HCT116 (cell line): ENCODE measurements around the gene DCTN3. TPM values are rescaled to one million over a fixed set of nuclear protein-coding genes. Genes with fewer than 3 reads are reported as not detected.

Source experiments
- ATAC-seq: fragments of 200-7000 bp; cut with Tn5 transposase; 2 replicates; pipeline ENCODE4 v1.9.1; 2020; ENCODE audit warnings: mild to moderate bottlenecking, moderate library complexity
- BruUV-seq: library from RNA; stranded (reverse); fragments of 400-500 nt; replicated peaks from 2 replicates; lab custom pipeline; 2021; lab: Mats Ljungman, UMichigan
- CTCF ChIA-PET: fragments of 300-600 bp; sonication (Branson Sonifier 250); formaldehyde crosslinking; loops from one replicate; lab custom pipeline; 2021; ENCODE audit warnings: antibody characterized with exemption; lab: Charles Lee
- POLR2A ChIA-PET: fragments of 300-600, 350-600 bp; sonication (Branson Sonifier 250); formaldehyde crosslinking; loops from one replicate; lab custom pipeline; 2021; ENCODE audit warnings: antibody characterized with exemption; lab: Charles Lee
- RAD21 ChIA-PET, 2 experiments: fragments of 300-600 bp; sonication (Branson Sonifier 250); formaldehyde crosslinking; loops; one replicate each; lab custom pipeline; 2023; ENCODE audit warnings: low total read pairs in 2 of 2; ENCODE audit not compliant: uncharacterized antibody in 2 of 2, unreplicated experiment in 2 of 2, low non-redundant PET in 1 of 2; lab: Charles Lee
- DNase-seq: peaks from one replicate; pipeline ENCODE4 v3.0.0-alpha.2; 2010; ENCODE audit warnings: low read depth, low spot score
- H2AFZ ChIP-seq: fragments of 200-600 bp; shearing (Covaris generic), sonication (generic); 2 replicates; pipeline ENCODE4 v1.6.1; 2017; ENCODE audit warnings: low read depth, mixed run types, mixed read lengths, antibody characterized with exemption, low read length; ENCODE audit not compliant: poor library complexity, severe bottlenecking
- H3K27ac ChIP-seq: 2 replicates; pipeline ENCODE4 v1.5.1; 2012; ENCODE audit warnings: low read depth, low read length
- H3K27me3 ChIP-seq: fragments of 200-600 bp; sonication (generic); 2 replicates; pipeline ENCODE4 v1.6.1; 2016; ENCODE audit warnings: mixed run types, low read length, mixed read lengths; ENCODE audit not compliant: insufficient read depth
- H3K36me3 ChIP-seq, 2 experiments: fragments of 200-500 bp in 1 of 2; fragments of 200-600 bp in 1 of 2; sonication (Bioruptor generic) in 1 of 2; sonication (generic) in 1 of 2; 2 replicates each; pipeline versions ENCODE4 v1.5.1 to v1.6.1; 2014 to 2016; ENCODE audit warnings: low read length in 2 of 2, inconsistent platforms in 1 of 2, mixed read lengths in 1 of 2, mixed run types in 1 of 2; ENCODE audit not compliant: insufficient read depth in 2 of 2, control insufficient read depth in 1 of 2
- H3K4me1 ChIP-seq, 2 experiments: fragments of 200-600 bp in 1 of 2; sonication (generic) in 1 of 2; 2 replicates each; pipeline versions ENCODE4 v1.5.1 to v1.6.1; 2012 to 2017; ENCODE audit warnings: low read length in 2 of 2, inconsistent platforms in 1 of 2, mild to moderate bottlenecking in 1 of 2, mixed read lengths in 1 of 2, mixed run types in 1 of 2, moderate library complexity in 1 of 2; ENCODE audit not compliant: insufficient read depth in 2 of 2, control insufficient read depth in 1 of 2
- H3K4me2 ChIP-seq: fragments of 200-600 bp; sonication (generic); 2 replicates; pipeline ENCODE4 v1.6.1; 2017; ENCODE audit warnings: mixed run types, low read length, mixed read lengths
- H3K4me3 ChIP-seq, 2 experiments: fragments of 200-600 bp in 1 of 2; sonication (generic) in 1 of 2; replicated peaks in 1 of 2; 2 replicates each; pipeline ENCODE4 v1.5.1; 2011 to 2016; ENCODE audit warnings: low read length in 2 of 2, control low read depth in 1 of 2, low read depth in 1 of 2, mild to moderate bottlenecking in 1 of 2, mixed read lengths in 1 of 2, mixed run types in 1 of 2
- H3K79me2 ChIP-seq: fragments of 200-600 bp; sonication (generic); 2 replicates; pipeline ENCODE4 v1.6.1; 2017; ENCODE audit warnings: mild to moderate bottlenecking, mixed run types, low read length, moderate library complexity, mixed read lengths; ENCODE audit not compliant: insufficient read depth
- H3K9ac ChIP-seq: fragments of 200-600 bp; sonication (generic); 2 replicates; pipeline ENCODE4 v1.6.1; 2016; ENCODE audit warnings: low read length, mixed read lengths
- H3K9me2 ChIP-seq: fragments of 200-600 bp; sonication (generic), shearing (Covaris generic); 2 replicates; pipeline ENCODE4 v1.6.1; 2017; ENCODE audit warnings: mixed run types, mild to moderate bottlenecking, moderate library complexity; ENCODE audit not compliant: insufficient read depth
- H3K9me3 ChIP-seq, 2 experiments: fragments of 200-500 bp in 1 of 2; fragments of 200-600 bp in 1 of 2; sonication (Bioruptor generic) in 1 of 2; sonication (generic) in 1 of 2; 2 replicates each; pipeline ENCODE4 v1.6.1; 2014 to 2017; ENCODE audit warnings: low read length in 2 of 2, mixed read lengths in 2 of 2, inconsistent platforms in 1 of 2, low read depth in 1 of 2, mild to moderate bottlenecking in 1 of 2, mixed run types in 1 of 2, moderate library complexity in 1 of 2; ENCODE audit not compliant: control insufficient read depth in 1 of 2, insufficient read depth in 1 of 2
- H4K20me1 ChIP-seq: fragments of 200-600 bp; sonication (generic), shearing (Covaris generic); 2 replicates; pipeline ENCODE4 v1.6.1; 2017; ENCODE audit warnings: mixed run types, mild to moderate bottlenecking, moderate library complexity; ENCODE audit not compliant: insufficient read depth
- CEBPB ChIP-seq: IDR thresholded peaks from 2 replicates; pipeline ENCODE4 v1.6.1; 2012; ENCODE audit warnings: low read depth
- CTCF ChIP-seq, 3 experiments: fragments of 200-600 bp in 1 of 3; sonication (generic) in 1 of 3; IDR thresholded peaks in 2 of 3; conservative IDR thresholded peaks in 1 of 3; 2 replicates each; pipeline ENCODE4 v1.5.1; 2012 to 2017; ENCODE audit warnings: low read depth in 2 of 3, low read length in 2 of 3, antibody characterized with exemption in 1 of 3, borderline replicate concordance in 1 of 3, control low read depth in 1 of 3, mild to moderate bottlenecking in 1 of 3, mixed read lengths in 1 of 3, mixed run types in 1 of 3, moderate library complexity in 1 of 3; ENCODE audit not compliant: insufficient read depth in 1 of 3
- EGR1 ChIP-seq: IDR thresholded peaks from 2 replicates; pipeline ENCODE4 v1.6.1; 2012; ENCODE audit warnings: low read depth
- ELF1 ChIP-seq: IDR thresholded peaks from 2 replicates; pipeline ENCODE4 v1.6.1; 2012; ENCODE audit warnings: low read depth, borderline replicate concordance
- EZH2 ChIP-seq: fragments of 200-600 bp; sonication (generic); IDR thresholded peaks from 2 replicates; pipeline ENCODE4 v1.6.1; 2017; ENCODE audit warnings: antibody characterized with exemption, mixed run types
- EZH2phosphoT487 ChIP-seq: fragments of 200-600 bp; IDR thresholded peaks from 2 replicates; pipeline ENCODE4 v1.6.1; 2018; ENCODE audit warnings: antibody characterized with exemption, borderline replicate concordance
- JUND ChIP-seq: IDR thresholded peaks from 2 replicates; pipeline ENCODE4 v1.6.1; 2012
- POLR2A ChIP-seq: IDR thresholded peaks from 2 replicates; pipeline ENCODE4 v1.7.0; 2011; ENCODE audit warnings: borderline replicate concordance; ENCODE audit not compliant: insufficient read depth, insufficient read length; ENCODE audit errors: extremely low read depth
- POLR2AphosphoS5 ChIP-seq: IDR thresholded peaks from 2 replicates; pipeline ENCODE4 v1.6.1; 2011; ENCODE audit warnings: mild to moderate bottlenecking, low read depth, low read length, moderate library complexity
- RAD21 ChIP-seq: IDR thresholded peaks from 2 replicates; pipeline ENCODE4 v1.6.1; 2012; ENCODE audit warnings: low read depth, mild to moderate bottlenecking
- SIN3A ChIP-seq: IDR thresholded peaks from 2 replicates; pipeline ENCODE4 v1.6.1; 2012; ENCODE audit warnings: low read depth
- SP1 ChIP-seq: IDR thresholded peaks from 2 replicates; pipeline ENCODE4 v1.6.1; 2012; ENCODE audit warnings: low read depth
- SRF ChIP-seq: IDR thresholded peaks from 2 replicates; pipeline ENCODE4 v1.6.1; 2012; ENCODE audit warnings: low read depth
- TCF7L2 ChIP-seq: IDR thresholded peaks from 2 replicates; pipeline ENCODE4 v1.7.0; 2011; ENCODE audit warnings: borderline replicate concordance, inconsistent platforms; ENCODE audit not compliant: insufficient read depth, insufficient read length; ENCODE audit errors: extremely low read depth
- ZBTB33 ChIP-seq: IDR thresholded peaks from 2 replicates; pipeline ENCODE4 v1.6.1; 2011; ENCODE audit warnings: mild to moderate bottlenecking, low read length, moderate library complexity; ENCODE audit not compliant: insufficient replicate concordance; ENCODE audit errors: extremely low read depth
- ZNF274 ChIP-seq: fragments of 200-500 bp; sonication (Bioruptor generic); IDR thresholded peaks from 2 replicates; pipeline ENCODE4 v1.6.1; 2014; ENCODE audit warnings: mild to moderate bottlenecking, low read depth, low read length, inconsistent platforms
- intact Hi-C: fragments of 100-400 bp; cut with micrococcal nuclease; formaldehyde crosslinking; loops from 2 replicates; pipeline ENCODE4 v1.10.0; 2022
- total RNA-seq: library from RNA; stranded (reverse); gene quantifications from one replicate; pipeline ENCODE4 v1.2.1, GENCODE V29; 2021; ENCODE audit not compliant: unreplicated experiment
- TF ChIP-seq, protein P1 (sequence below): IDR thresholded peaks from 2 replicates; pipeline ENCODE4 v1.6.1; 2012

DCTN3 gene
- total RNA-seq, 1 experiment from 2014 or later = 64.0 TPM

- RAD21 ChIA-PET = no interaction called here
- no peaks in the 10 kb centered on the region; a peak in 1 of 4 replicates for H3K4me1 ChIP-seq
Observed at GRCh38 chr9:34570376-34570775, 49.9 kb downstream of the DCTN3 start.

More at GRCh38 chr9:34570376-34570775, 49.9 kb downstream of the DCTN3 start:
- H3K79me2 ChIP-seq = no peaks in the 10 kb centered on the region
- no peaks in the 10 kb centered on the region for H3K9me3 ChIP-seq
- H3K4me2 ChIP-seq = no peak overlapping the region
- H3K9me2 ChIP-seq = no peaks in the 10 kb centered on the region
- H3K27me3 ChIP-seq = no peaks in the 10 kb centered on the region
- DNase-seq = no peak
- TF ChIP-seq ZBTB33 = no peak
- no peak for TF ChIP-seq POLR2A
- no peak for TF ChIP-seq CTCF (IDR thresholded peaks at IDR 0.05 in 2 of 3, conservative IDR thresholded peaks at IDR 0.05 in 1 of 3; ENCODE audit: borderline replicate concordance in 1 of 3, insufficient read depth in 1 of 3, low read depth in 2 of 3, low read length in 2 of 3)
- no peak for TF ChIP-seq ZNF274
- no peak for TF ChIP-seq SP1
- TF ChIP-seq EZH2 = no peak
- TF ChIP-seq CEBPB = no peak
- TF ChIP-seq JUND = no peak
- TF ChIP-seq, protein P1, sequence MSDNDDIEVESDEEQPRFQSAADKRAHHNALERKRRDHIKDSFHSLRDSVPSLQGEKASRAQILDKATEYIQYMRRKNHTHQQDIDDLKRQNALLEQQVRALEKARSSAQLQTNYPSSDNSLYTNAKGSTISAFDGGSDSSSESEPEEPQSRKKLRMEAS = no peak
- no peak for TF ChIP-seq EGR1
- no peak for TF ChIP-seq SRF
- no peak for TF ChIP-seq EZH2phosphoT487
- no peak for TF ChIP-seq POLR2AphosphoS5
- no peak for TF ChIP-seq RAD21
- no peak for TF ChIP-seq SIN3A
- TF ChIP-seq TCF7L2 = no peak
- TF ChIP-seq ELF1 = no peak
- H2AFZ ChIP-seq = no peak overlapping the region
- no peaks in the 10 kb centered on the region for H3K36me3 ChIP-seq
- H4K20me1 ChIP-seq = no peaks in the 10 kb centered on the region
- H3K27ac ChIP-seq = no peak overlapping the region
- POLR2A ChIA-PET = no interaction called here
- BruUV-seq = no TSS peak
- ATAC-seq = no peak
- intact Hi-C loops = no loop called here
- CTCF ChIA-PET = interaction anchor here (1.0 kb wide), 1 partner anchor 21 kb away, joined by 3 read pairs; no protein-coding TSS in a partner anchor
- H3K4me3 ChIP-seq = no peak overlapping the region
- H3K9ac ChIP-seq = no peak overlapping the region
